Trophoblast cell (in vitro differentiated cells and primary cell): ENCODE measurements around the gene SIAE.

Source experiments
- DNase-seq, 2 donors: peaks; one replicate each; pipeline ENCODE4 v3.0.0-alpha.2; 2016
- H2AFZ ChIP-seq: 2 replicates; pipeline ENCODE4 v1.6.1; 2013; ENCODE audit warnings: low read length, moderate library complexity, mild to moderate bottlenecking; ENCODE audit not compliant: insufficient read depth, poor library complexity
- H2AK5ac ChIP-seq: 2 replicates; pipeline ENCODE4 v1.6.1; 2013; ENCODE audit warnings: mild to moderate bottlenecking, low read length
- H2BK120ac ChIP-seq: 2 replicates; pipeline ENCODE4 v1.6.1; 2013; ENCODE audit warnings: low read length, mild to moderate bottlenecking, moderate library complexity; ENCODE audit not compliant: insufficient read depth, poor library complexity
- H2BK12ac ChIP-seq: 2 replicates; pipeline ENCODE4 v1.6.1; 2013; ENCODE audit warnings: mild to moderate bottlenecking, low read length, moderate library complexity
- H2BK5ac ChIP-seq: 2 replicates; pipeline ENCODE4 v1.6.1; 2013; ENCODE audit warnings: low read length, low read depth, moderate library complexity, mild to moderate bottlenecking; ENCODE audit not compliant: poor library complexity
- H3K14ac ChIP-seq: 2 replicates; pipeline ENCODE4 v1.6.1; 2013; ENCODE audit warnings: mild to moderate bottlenecking, low read length
- H3K18ac ChIP-seq: 2 replicates; pipeline ENCODE4 v1.6.1; 2013; ENCODE audit warnings: mild to moderate bottlenecking, low read length
- H3K23ac ChIP-seq: 2 replicates; pipeline ENCODE4 v1.6.1; 2013; ENCODE audit warnings: low read length
- H3K27ac ChIP-seq: 2 replicates; pipeline ENCODE4 v1.5.1; 2013; ENCODE audit warnings: low read depth, mild to moderate bottlenecking, inconsistent platforms, low read length, moderate library complexity
- H3K27me3 ChIP-seq: 2 replicates; pipeline ENCODE4 v1.6.1; 2013; ENCODE audit warnings: inconsistent platforms, mild to moderate bottlenecking, low read length, moderate library complexity; ENCODE audit not compliant: insufficient read depth
- H3K36me3 ChIP-seq, 2 experiments: 1 replicate in 1 of 2; 2 replicates in 1 of 2; pipeline ENCODE4 v1.6.1; 2013; ENCODE audit warnings: low read length in 2 of 2, mild to moderate bottlenecking in 2 of 2, moderate library complexity in 1 of 2; ENCODE audit not compliant: insufficient read depth in 2 of 2, control insufficient read depth in 1 of 2
- H3K4ac ChIP-seq: 2 replicates; pipeline ENCODE4 v1.6.1; 2013; ENCODE audit warnings: low read depth, mild to moderate bottlenecking, low read length, moderate library complexity
- H3K4me1 ChIP-seq, 2 experiments: 1 replicate in 1 of 2; 2 replicates in 1 of 2; pipeline ENCODE4 v1.6.1; 2013; ENCODE audit warnings: low read length in 2 of 2, mild to moderate bottlenecking in 2 of 2, moderate library complexity in 1 of 2; ENCODE audit not compliant: insufficient read depth in 2 of 2, control insufficient read depth in 1 of 2
- H3K4me2 ChIP-seq: 2 replicates; pipeline ENCODE4 v1.6.1; 2013; ENCODE audit warnings: inconsistent platforms, mild to moderate bottlenecking, low read length, moderate library complexity
- H3K4me3 ChIP-seq: 2 replicates; pipeline ENCODE4 v1.5.1; 2013; ENCODE audit warnings: mild to moderate bottlenecking, low read depth, low read length, inconsistent platforms
- H3K79me1 ChIP-seq: one replicate; pipeline ENCODE4 v1.6.1; 2013; ENCODE audit warnings: low read length
- H3K79me2 ChIP-seq: 2 replicates; pipeline ENCODE4 v1.6.1; 2013; ENCODE audit warnings: low read length, mild to moderate bottlenecking; ENCODE audit not compliant: control insufficient read depth, insufficient read depth, poor library complexity
- H3K9ac ChIP-seq: 2 replicates; pipeline ENCODE4 v1.6.1; 2013; ENCODE audit warnings: mild to moderate bottlenecking, low read length
- H3K9me3 ChIP-seq: 2 replicates; pipeline ENCODE4 v1.6.1; 2013; ENCODE audit warnings: low read depth, mild to moderate bottlenecking, control low read depth, inconsistent platforms, low read length; ENCODE audit not compliant: insufficient read depth
- H4K12ac ChIP-seq: 2 replicates; pipeline ENCODE4 v1.6.1; 2013; ENCODE audit warnings: low read depth, mild to moderate bottlenecking, low read length, moderate library complexity
- H4K8ac ChIP-seq: 2 replicates; pipeline ENCODE4 v1.6.1; 2013; ENCODE audit warnings: low read depth, mild to moderate bottlenecking, low read length, moderate library complexity
- H4K91ac ChIP-seq: one replicate; pipeline ENCODE4 v1.6.1; 2013; ENCODE audit warnings: low read depth, mild to moderate bottlenecking, low read length, moderate library complexity
- WGBS: extraction: QIAGEN DNeasy Blood & Tissue Kit; methylation state at CpG from one replicate; pipeline ENCODE4 v1.1.7; 2013; ENCODE audit warnings: missing lambda C conversion rate; ENCODE audit not compliant: insufficient read length, insufficient coverage; ENCODE audit errors: extremely low coverage; 5-methylcytosine and 5-hydroxymethylcytosine counted together

SIAE gene

GRCh38 chr11:124625504-124626168 is 47.9 kb downstream of the SIAE start:
- no peak for DNase-seq
- Histone ChIP-seq H3K79me2 (peaks cover 5% of the 10 kb centered on the region), H3K27me3 (no peaks in the 10 kb centered on the region), H2BK120ac (no peak overlapping the region), H4K8ac (no peak overlapping the region), H3K4me3 (no peak overlapping the region), H2AK5ac (no peak overlapping the region), H3K9ac (no peak overlapping the region), H2BK12ac (no peak overlapping the region), H3K27ac (no peak overlapping the region), H3K9me3 (no peaks in the 10 kb centered on the region), H4K91ac (no peak overlapping the region), H4K12ac (no peak overlapping the region), H3K79me1 (peaks cover 7% of the 10 kb centered on the region), H3K18ac (no peak overlapping the region), H3K4ac (no peak overlapping the region), H3K23ac (no peak overlapping the region), H3K4me1 (peaks cover 0 to 2% of the 10 kb centered on the region in 2 experiments), H2BK5ac (no peak overlapping the region), H3K36me3 (peaks cover 8 to 26% of the 10 kb centered on the region in 2 experiments), H3K4me2 (no peak overlapping the region), H2AFZ (no peak overlapping the region), H3K14ac (no peak overlapping the region)
- no CpG with 5 or more reads among the region's 3 CpGs for WGBS

- no peak overlapping the region for H4K12ac ChIP-seq
- no peak overlapping the region for H2AFZ ChIP-seq
- H4K8ac ChIP-seq = no peak overlapping the region
- no peak overlapping the region for H4K91ac ChIP-seq
- no peak overlapping the region for H3K27ac ChIP-seq
- WGBS = no CpG with 5 or more reads among the region's 4 CpGs
- H3K27me3 ChIP-seq = no peaks in the 10 kb centered on the region
- H3K4ac ChIP-seq = peak overlapping the region; percentile 82
- H2BK120ac ChIP-seq = no peak overlapping the region
- H3K9me3 ChIP-seq = no peaks in the 10 kb centered on the region
- peaks cover 8 to 20% of the 10 kb centered on the region in 2 experiments for H3K36me3 ChIP-seq
- no peak overlapping the region for H2BK12ac ChIP-seq
- peaks cover 0 to 2% of the 10 kb centered on the region in 2 experiments for H3K4me1 ChIP-seq
- H3K4me3 ChIP-seq = no peak overlapping the region
- H2BK5ac ChIP-seq = no peak overlapping the region
- no peak overlapping the region for H3K14ac ChIP-seq
- peaks cover 5% of the 10 kb centered on the region for H3K79me2 ChIP-seq
- H3K79me1 ChIP-seq = peaks cover 7% of the 10 kb centered on the region
- H3K18ac ChIP-seq = no peak overlapping the region
- no peak overlapping the region for H3K9ac ChIP-seq
- no peak overlapping the region for H3K23ac ChIP-seq
- no peak overlapping the region for H2AK5ac ChIP-seq
- peak in 1 of 2 donors; percentile 33 for DNase-seq
- H3K4me2 ChIP-seq = peak overlapping the region; percentile 77
Observed at GRCh38 chr11:124623861-124624525, 49.5 kb downstream of the SIAE start.

- peak within 1 kb of the TSS; percentile 90 for H3K4me3 ChIP-seq
- no peak within 1 kb of the TSS for H2AK5ac ChIP-seq
- peak within 1 kb of the TSS; percentile 55 for H2BK120ac ChIP-seq
Observed at GRCh38 chr11:124622531-124623451, 50.7 kb downstream of the SIAE start, which contains the start of gene TBRG1. TSS of gene TBRG1 (plus strand) at chr11:124622864. CDS start at chr11:124623084, 220 bp downstream.

GRCh38 chr11:124618863-124619262 is 54.7 kb downstream of the SIAE start:
- Histone ChIP-seq H2BK120ac (no peak overlapping the region), H2AFZ (no peak overlapping the region), H3K9ac (no peak overlapping the region), H3K14ac (no peak overlapping the region), H4K8ac (no peak overlapping the region), H3K4me1 (peaks cover 0 to 2% of the 10 kb centered on the region in 2 experiments), H3K23ac (no peak overlapping the region), H3K27ac (no peak overlapping the region), H2AK5ac (no peak overlapping the region), H3K36me3 (no peaks in the 10 kb centered on the region), H3K79me2 (peaks cover 5% of the 10 kb centered on the region), H3K27me3 (no peaks in the 10 kb centered on the region), H3K4ac (no peak overlapping the region), H3K9me3 (no peaks in the 10 kb centered on the region), H3K18ac (no peak overlapping the region), H4K12ac (no peak overlapping the region), H3K4me3 (no peak overlapping the region), H2BK12ac (no peak overlapping the region), H2BK5ac (no peak overlapping the region), H4K91ac (no peak overlapping the region), H3K4me2 (no peak overlapping the region), H3K79me1 (peaks cover 7% of the 10 kb centered on the region)
- WGBS = no CpG with 5 or more reads among the region's 5 CpGs
- no peak for DNase-seq

More at GRCh38 chr11:124622531-124623451, 50.7 kb downstream of the SIAE start, which contains the start of gene TBRG1:
- Histone ChIP-seq H3K4ac (peak within 1 kb of the TSS; percentile 82), H4K12ac (peak within 1 kb of the TSS; percentile 15), H2BK12ac (no peak within 1 kb of the TSS), H3K18ac (peak within 1 kb of the TSS; percentile 78), H2AFZ (peak within 1 kb of the TSS; percentile 98), H2BK5ac (peak within 1 kb of the TSS; percentile 80), H3K36me3 (peaks cover 8 to 20% of the 10 kb centered on the region in 2 experiments), H3K4me1 (peaks cover 0 to 2% of the 10 kb centered on the region in 2 experiments), H3K79me1 (peaks cover 7% of the 10 kb centered on the region), H3K27me3 (no peaks in the 10 kb centered on the region), H3K14ac (peak within 1 kb of the TSS; percentile 92), H4K91ac (peak within 1 kb of the TSS; percentile 87), H4K8ac (peak within 1 kb of the TSS; percentile 98), H3K9ac (peak within 1 kb of the TSS; percentile 89), H3K79me2 (peaks cover 5% of the 10 kb centered on the region), H3K4me2 (peak within 1 kb of the TSS; percentile 77), H3K9me3 (no peaks in the 10 kb centered on the region), H3K23ac (no peak within 1 kb of the TSS), H3K27ac (peak within 1 kb of the TSS; percentile 71)
- no CpG with 5 or more reads among the region's 57 CpGs for WGBS
- DNase-seq = peak; percentile 87 to 89
